K562 (cell line): Measurements from ENCODE around the gene SH3BP5. TPM values are rescaled to one million over a fixed set of nuclear protein-coding genes. Genes with fewer than 3 reads are reported as not detected.

Source experiments
- CEBPB ChIP-seq: fragments of 450-650 bp; IDR thresholded peaks from 2 replicates; pipeline ENCODE4 v1.6.1; 2016; ENCODE audit warnings: missing genetic modification characterization, missing compliant biosample characterization
- DDX20 ChIP-seq: fragments of 450-650 bp; IDR thresholded peaks from 2 replicates; pipeline ENCODE4 v1.6.1; 2016; ENCODE audit warnings: missing genetic modification characterization, low read depth, mild to moderate bottlenecking, missing compliant biosample characterization, moderate library complexity
- DPF2 ChIP-seq: fragments of 450-650 bp; IDR thresholded peaks from 2 replicates; pipeline ENCODE4 v1.6.1; 2016
- ETV5 ChIP-seq: sonication (generic); formaldehyde crosslinking; IDR thresholded peaks from 2 replicates; pipeline ENCODE4 v1.4.0; 2020; ENCODE audit warnings: low read depth, mild to moderate bottlenecking, missing genetic modification reagents
- FIP1L1 ChIP-seq: fragments of 200-400 bp; formaldehyde crosslinking; IDR thresholded peaks from 2 replicates; pipeline ENCODE4 v1.6.1; 2018; ENCODE audit warnings: mild to moderate bottlenecking, low read depth, low read length; ENCODE audit not compliant: poor library complexity, severe bottlenecking
- FUS ChIP-seq: fragments of 200-400 bp; formaldehyde crosslinking; optimal IDR thresholded peaks from 2 replicates; pipeline ENCODE3; 2017; ENCODE audit warnings: low read depth, low read length
- MCM2 ChIP-seq: fragments of 450-650 bp; IDR thresholded peaks from 2 replicates; pipeline ENCODE4 v1.6.1; 2017; ENCODE audit warnings: low read depth, mild to moderate bottlenecking
- NRF1 ChIP-seq, 2 experiments: fragments of 450-650 bp; IDR thresholded peaks in 1 of 2; conservative IDR thresholded peaks in 1 of 2; 2 replicates each; pipeline ENCODE4 v1.6.1; 2014; ENCODE audit warnings: mild to moderate bottlenecking in 2 of 2
- PCBP1 ChIP-seq: fragments of 200-400 bp; formaldehyde crosslinking; IDR thresholded peaks from 2 replicates; pipeline ENCODE4 v1.6.1; 2018; ENCODE audit warnings: mild to moderate bottlenecking, low read depth, low read length; ENCODE audit not compliant: poor library complexity, severe bottlenecking
- PHF8 ChIP-seq: fragments of 200-600 bp; sonication (generic); IDR thresholded peaks from 2 replicates; pipeline ENCODE4 v1.6.1; 2012; ENCODE audit warnings: mixed run types, mild to moderate bottlenecking, inconsistent platforms, low read length, moderate library complexity, borderline replicate concordance
- SMAD3 ChIP-seq: fragments of 450-650 bp; formaldehyde crosslinking; conservative IDR thresholded peaks from 2 replicates; pipeline ENCODE4 v1.4.0; 2020; ENCODE audit warnings: mild to moderate bottlenecking
- SMARCE1 ChIP-seq: fragments of 450-650 bp; IDR thresholded peaks from 2 replicates; pipeline ENCODE4 v1.7.1; 2016; ENCODE audit warnings: mild to moderate bottlenecking
- SP1 ChIP-seq: sonication (generic); formaldehyde crosslinking; IDR thresholded peaks from 2 replicates; pipeline ENCODE4 v1.8.1; 2022; ENCODE audit warnings: mild to moderate bottlenecking, missing genetic modification reagents
- SRSF1 ChIP-seq: fragments of 200-400 bp; formaldehyde crosslinking; IDR thresholded peaks from 2 replicates; pipeline ENCODE4 v1.6.1; 2017; ENCODE audit warnings: mild to moderate bottlenecking, low read depth, low read length, moderate library complexity
- TAF9B ChIP-seq: fragments of 450-650 bp; IDR thresholded peaks from 2 replicates; pipeline ENCODE4 v1.6.1; 2018; ENCODE audit warnings: mild to moderate bottlenecking; ENCODE audit not compliant: partially characterized antibody
- XRCC3 ChIP-seq: fragments of 450-650 bp; IDR thresholded peaks from 2 replicates; pipeline ENCODE4 v1.6.1; 2017; ENCODE audit warnings: mild to moderate bottlenecking, moderate library complexity
- ZBTB7A ChIP-seq: IDR thresholded peaks from 2 replicates; pipeline ENCODE4 v1.6.1; 2011; ENCODE audit warnings: low read depth, mild to moderate bottlenecking, low read length, moderate library complexity, borderline replicate concordance; ENCODE audit not compliant: control insufficient read depth
- ZKSCAN8 ChIP-seq: fragments of 200-800 bp; sonication (Bioruptor generic); IDR thresholded peaks from 2 replicates; pipeline ENCODE4 v1.6.1; 2016; ENCODE audit warnings: missing genetic modification characterization, missing compliant biosample characterization
- ZNF133 ChIP-seq: fragments of 250-450 bp; sonication (Bioruptor Pico); IDR thresholded peaks from 2 replicates; pipeline ENCODE4 v1.4.0; 2020; ENCODE audit warnings: mild to moderate bottlenecking
- polyA plus RNA-seq, 8 experiments: library from polyadenylated mRNA; depleted of rRNA in 4 of 8; stranded (reverse) in 5 of 8; unstranded in 3 of 8; fragments of >200 nt; fragmentation: Nextera tagmentation in 2 of 8; fragmentation: Illumina TruSeq in 1 of 8; extraction: Ambion mirVana in 2 of 8; extraction: Trizol in 1 of 8; gene quantifications; 2 replicates each; pipeline versions ENCODE4 v1.2.1 to v1.2.3, GENCODE V29; 2011 to 2014; ENCODE audit warnings: inconsistent platforms in 1 of 8, missing spikeins in 1 of 8
- total RNA-seq, 7 experiments: library from RNA; depleted of rRNA in 6 of 7; stranded (reverse); fragments of >200 nt in 6 of 7; fragmentation: Illumina TruSeq in 2 of 7; extraction: Trizol in 2 of 7; gene quantifications; 2 replicates each; pipeline versions ENCODE4 v1.2.1 to v1.2.3, GENCODE V29; 2011 to 2021; ENCODE audit warnings: low replicate concordance in 1 of 7
- TF ChIP-seq, protein P1 (sequence below): sonication (generic); formaldehyde crosslinking; IDR thresholded peaks from 2 replicates; pipeline ENCODE4 v1.8.1; 2023; ENCODE audit warnings: mild to moderate bottlenecking, missing genetic modification reagents
- TF ChIP-seq, protein P2 (sequence below), 3 experiments: IDR thresholded peaks in 2 of 3; conservative IDR thresholded peaks in 1 of 3; 2 replicates each; pipeline ENCODE4 v1.5.1; 2011 to 2012; ENCODE audit warnings: low read length in 3 of 3, mild to moderate bottlenecking in 3 of 3, control low read depth in 2 of 3, improper control_type of control experiment in 1 of 3, inconsistent platforms in 1 of 3, low read depth in 1 of 3, mixed read lengths in 1 of 3, moderate library complexity in 1 of 3; ENCODE audit not compliant: insufficient read depth in 2 of 3
- TF ChIP-seq, protein P3 (sequence below): fragments of 450-650 bp; formaldehyde crosslinking; IDR thresholded peaks from 2 replicates; pipeline ENCODE4 v1.4.0; 2022; ENCODE audit warnings: missing genetic modification characterization

Gene SH3BP5
- total and polyA plus RNA-seq, 9 of the 15 experiments (the other 6 are each of a cell fraction or from before 2014, with no cell fraction given), result 2.9 to 29.0 (median 14.9) TPM

DNA sequence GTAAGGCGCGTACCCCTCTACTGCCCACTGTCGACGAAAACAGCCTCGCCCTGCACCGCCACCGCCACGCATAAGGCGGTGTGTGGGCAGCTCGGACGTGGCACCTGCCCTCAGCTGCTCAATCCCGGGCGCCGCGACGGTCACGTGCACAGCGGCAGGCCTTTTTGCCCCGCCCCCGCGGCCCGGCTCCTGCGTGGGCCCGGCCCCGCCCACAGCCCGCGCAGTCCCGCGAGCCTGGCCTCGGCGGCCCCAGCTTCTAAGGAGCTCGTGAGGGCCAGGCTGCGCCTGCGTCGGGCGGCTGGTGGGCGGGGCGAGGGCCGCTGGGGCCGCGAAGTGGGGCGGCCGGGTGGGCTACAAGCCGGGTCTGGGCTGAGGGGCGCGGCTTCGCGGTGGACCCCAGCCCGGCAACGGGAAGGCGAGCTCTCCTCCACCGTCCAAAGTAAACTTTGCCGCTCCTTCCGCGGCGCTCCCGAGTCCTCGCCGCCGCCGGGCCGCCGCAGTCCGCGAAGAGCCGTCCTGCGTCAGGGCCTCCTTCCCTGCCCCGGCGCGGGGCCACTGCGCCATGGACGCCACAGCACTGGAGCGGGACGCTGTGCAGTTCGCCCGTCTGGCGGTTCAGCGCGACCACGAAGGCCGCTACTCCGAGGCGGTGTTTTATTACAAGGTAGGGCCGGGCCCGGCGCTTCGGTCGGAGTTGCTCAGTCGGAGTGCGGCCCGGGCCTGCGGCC, 126.3 kb downstream of the SH3BP5 start, which contains the start of gene CAPN7 (continued):
- peak; percentile 62; the same call in 1 of the 2 replicates for TF ChIP-seq ETV5 (CRISPR knock-in tag)
- TF ChIP-seq ZNF133, result 0 out of 2 replicates have a peak, but pooled peaks have one; percentile 60
- TF ChIP-seq ZBTB7A, result peak; percentile 91
- peak; percentile 88; the same call in 1 of the 2 replicates for TF ChIP-seq SMAD3 (CRISPR knock-in tag)
- TF ChIP-seq SP1, result peak; percentile 74
- TF ChIP-seq, protein P1, sequence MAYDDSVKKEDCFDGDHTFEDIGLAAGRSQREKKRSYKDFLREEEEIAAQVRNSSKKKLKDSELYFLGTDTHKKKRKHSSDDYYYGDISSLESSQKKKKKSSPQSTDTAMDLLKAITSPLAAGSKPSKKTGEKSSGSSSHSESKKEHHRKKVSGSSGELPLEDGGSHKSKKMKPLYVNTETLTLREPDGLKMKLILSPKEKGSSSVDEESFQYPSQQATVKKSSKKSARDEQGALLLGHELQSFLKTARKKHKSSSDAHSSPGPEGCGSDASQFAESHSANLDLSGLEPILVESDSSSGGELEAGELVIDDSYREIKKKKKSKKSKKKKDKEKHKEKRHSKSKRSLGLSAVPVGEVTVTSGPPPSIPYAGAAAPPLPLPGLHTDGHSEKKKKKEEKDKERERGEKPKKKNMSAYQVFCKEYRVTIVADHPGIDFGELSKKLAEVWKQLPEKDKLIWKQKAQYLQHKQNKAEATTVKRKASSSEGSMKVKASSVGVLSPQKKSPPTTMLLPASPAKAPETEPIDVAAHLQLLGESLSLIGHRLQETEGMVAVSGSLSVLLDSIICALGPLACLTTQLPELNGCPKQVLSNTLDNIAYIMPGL (CRISPR knock-in tag), result peak; percentile 63; the same call in 1 of the 2 replicates
- TF ChIP-seq MCM2, result no peak
- 0 out of 2 replicates have a peak, but pooled peaks have one; percentile 8 for TF ChIP-seq DPF2
- TF ChIP-seq PHF8, result peak; percentile 97; the same call in 1 of the 2 replicates
- peak; percentile 53 for TF ChIP-seq PCBP1
- peak; percentile 68; the same call in 1 of the 2 replicates for TF ChIP-seq SMARCE1
- TF ChIP-seq CEBPB (tag), result no peak
- TF ChIP-seq, protein P2, sequence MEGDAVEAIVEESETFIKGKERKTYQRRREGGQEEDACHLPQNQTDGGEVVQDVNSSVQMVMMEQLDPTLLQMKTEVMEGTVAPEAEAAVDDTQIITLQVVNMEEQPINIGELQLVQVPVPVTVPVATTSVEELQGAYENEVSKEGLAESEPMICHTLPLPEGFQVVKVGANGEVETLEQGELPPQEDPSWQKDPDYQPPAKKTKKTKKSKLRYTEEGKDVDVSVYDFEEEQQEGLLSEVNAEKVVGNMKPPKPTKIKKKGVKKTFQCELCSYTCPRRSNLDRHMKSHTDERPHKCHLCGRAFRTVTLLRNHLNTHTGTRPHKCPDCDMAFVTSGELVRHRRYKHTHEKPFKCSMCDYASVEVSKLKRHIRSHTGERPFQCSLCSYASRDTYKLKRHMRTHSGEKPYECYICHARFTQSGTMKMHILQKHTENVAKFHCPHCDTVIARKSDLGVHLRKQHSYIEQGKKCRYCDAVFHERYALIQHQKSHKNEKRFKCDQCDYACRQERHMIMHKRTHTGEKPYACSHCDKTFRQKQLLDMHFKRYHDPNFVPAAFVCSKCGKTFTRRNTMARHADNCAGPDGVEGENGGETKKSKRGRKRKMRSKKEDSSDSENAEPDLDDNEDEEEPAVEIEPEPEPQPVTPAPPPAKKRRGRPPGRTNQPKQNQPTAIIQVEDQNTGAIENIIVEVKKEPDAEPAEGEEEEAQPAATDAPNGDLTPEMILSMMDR (IDR thresholded peaks at IDR 0.05 in 2 of 3, conservative IDR thresholded peaks at IDR 0.05 in 1 of 3; ENCODE audit: insufficient read depth in 2 of 3, low read depth in 1 of 3, low read length in 3 of 3), result peak; percentile 41 to 52 (median 45); a peak in 5 of 6 replicates
- TF ChIP-seq FIP1L1, result peak; percentile 85
- no peak for TF ChIP-seq DDX20 (tag)
- TF ChIP-seq NRF1 (conservative IDR thresholded peaks at IDR 0.05 in 1 of 2, IDR thresholded peaks at IDR 0.05 in 1 of 2), result peak; percentile 97
- TF ChIP-seq TAF9B, result no peak
- no peak for TF ChIP-seq ZKSCAN8 (CRISPR knock-in tag)
- no peak for TF ChIP-seq SRSF1
- TF ChIP-seq, protein P3, sequence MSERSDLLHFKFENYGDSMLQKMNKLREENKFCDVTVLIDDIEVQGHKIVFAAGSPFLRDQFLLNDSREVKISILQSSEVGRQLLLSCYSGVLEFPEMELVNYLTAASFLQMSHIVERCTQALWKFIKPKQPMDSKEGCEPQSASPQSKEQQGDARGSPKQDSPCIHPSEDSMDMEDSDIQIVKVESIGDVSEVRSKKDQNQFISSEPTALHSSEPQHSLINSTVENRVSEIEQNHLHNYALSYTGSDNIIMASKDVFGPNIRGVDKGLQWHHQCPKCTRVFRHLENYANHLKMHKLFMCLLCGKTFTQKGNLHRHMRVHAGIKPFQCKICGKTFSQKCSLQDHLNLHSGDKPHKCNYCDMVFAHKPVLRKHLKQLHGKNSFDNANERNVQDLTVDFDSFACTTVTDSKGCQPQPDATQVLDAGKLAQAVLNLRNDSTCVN (CRISPR knock-in tag), result peak; percentile 47; the same call in 1 of the 2 replicates
- TF ChIP-seq FUS, result no peak
- TF ChIP-seq XRCC3, result no peak
